GM12801 (cell line): Measurements from ENCODE around the gene EVL.

Experiments
- TF ChIP-seq, protein P1 (sequence below): IDR thresholded peaks from one replicate; pipeline ENCODE4 v1.5.1; 2011; ENCODE audit warnings: control low read depth; ENCODE audit not compliant: insufficient read length; ENCODE audit errors: extremely low read depth

Gene EVL

DNA sequence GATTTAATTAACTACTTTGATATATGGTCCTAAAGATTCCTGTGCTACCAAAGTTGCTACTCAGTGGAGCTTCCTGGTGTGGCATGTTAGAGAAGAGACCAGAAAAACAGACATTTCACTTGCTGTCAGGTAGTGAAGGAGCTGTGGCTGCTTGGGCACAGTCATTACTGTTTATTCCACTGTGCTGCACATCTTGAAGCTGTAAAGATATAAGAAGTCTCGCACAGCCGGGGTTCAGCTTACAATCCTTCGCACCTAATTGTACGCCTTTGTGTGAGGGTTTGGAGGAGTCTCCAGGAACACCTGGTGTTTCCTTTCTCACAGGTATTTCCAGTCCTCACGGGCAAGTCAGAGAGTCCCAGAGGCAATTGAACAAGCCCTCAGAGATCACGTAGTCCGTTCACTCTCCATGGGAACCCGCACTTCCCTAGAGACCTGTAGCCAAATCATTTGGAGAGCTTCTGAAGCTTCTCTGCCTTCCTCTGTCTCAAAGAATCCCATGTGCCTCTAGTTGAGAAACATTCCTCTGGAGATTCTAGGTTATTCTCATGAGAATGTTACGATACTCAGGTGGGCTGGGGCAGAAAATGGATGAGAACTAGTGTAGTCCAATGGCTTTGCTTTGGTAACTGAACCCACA is 4.1 kb downstream of the EVL start:
- TF ChIP-seq, protein P1, sequence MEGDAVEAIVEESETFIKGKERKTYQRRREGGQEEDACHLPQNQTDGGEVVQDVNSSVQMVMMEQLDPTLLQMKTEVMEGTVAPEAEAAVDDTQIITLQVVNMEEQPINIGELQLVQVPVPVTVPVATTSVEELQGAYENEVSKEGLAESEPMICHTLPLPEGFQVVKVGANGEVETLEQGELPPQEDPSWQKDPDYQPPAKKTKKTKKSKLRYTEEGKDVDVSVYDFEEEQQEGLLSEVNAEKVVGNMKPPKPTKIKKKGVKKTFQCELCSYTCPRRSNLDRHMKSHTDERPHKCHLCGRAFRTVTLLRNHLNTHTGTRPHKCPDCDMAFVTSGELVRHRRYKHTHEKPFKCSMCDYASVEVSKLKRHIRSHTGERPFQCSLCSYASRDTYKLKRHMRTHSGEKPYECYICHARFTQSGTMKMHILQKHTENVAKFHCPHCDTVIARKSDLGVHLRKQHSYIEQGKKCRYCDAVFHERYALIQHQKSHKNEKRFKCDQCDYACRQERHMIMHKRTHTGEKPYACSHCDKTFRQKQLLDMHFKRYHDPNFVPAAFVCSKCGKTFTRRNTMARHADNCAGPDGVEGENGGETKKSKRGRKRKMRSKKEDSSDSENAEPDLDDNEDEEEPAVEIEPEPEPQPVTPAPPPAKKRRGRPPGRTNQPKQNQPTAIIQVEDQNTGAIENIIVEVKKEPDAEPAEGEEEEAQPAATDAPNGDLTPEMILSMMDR: no peak

DNA sequence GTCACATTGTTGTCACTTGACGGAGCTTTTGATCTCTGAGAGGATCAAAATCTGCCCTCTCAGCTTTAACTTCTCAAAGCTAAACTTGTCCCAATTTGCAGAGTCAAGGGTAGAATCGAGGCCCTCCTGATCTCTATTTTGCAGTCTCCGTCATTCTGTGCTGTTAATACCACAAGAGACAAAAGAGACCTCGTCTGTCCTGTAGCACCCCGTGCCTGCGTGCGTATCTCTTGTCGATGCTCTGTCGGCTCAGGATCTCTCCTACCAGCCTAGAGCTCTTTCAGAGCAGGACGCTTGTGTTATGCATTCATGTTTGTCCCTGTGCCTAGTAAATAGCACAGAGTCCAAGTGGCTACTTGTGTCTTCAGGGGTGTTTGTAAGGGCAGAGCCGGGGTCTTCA is 5.1 kb downstream of the EVL start:
- TF ChIP-seq, protein P1: no peak

DNA sequence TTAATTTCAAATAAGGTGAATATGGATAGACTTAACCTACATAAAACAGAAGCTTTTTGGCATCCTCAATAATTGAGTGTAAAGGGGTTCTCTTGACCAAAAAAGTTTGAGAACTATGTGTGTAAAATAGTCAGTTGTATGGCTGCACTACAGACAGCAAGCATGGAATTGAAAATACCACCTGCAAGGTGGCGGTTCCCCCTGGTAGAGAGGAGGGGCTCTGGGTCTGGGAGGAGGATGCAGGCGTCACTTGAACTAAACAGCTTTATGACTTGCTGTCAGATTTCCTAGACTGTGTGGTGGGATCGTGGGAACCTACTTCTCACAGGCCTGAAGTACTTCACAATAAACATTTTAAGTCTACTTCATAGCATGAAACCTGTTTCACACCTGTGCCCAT is 6.3 kb downstream of the EVL start:
- TF ChIP-seq, protein P1: no peak

DNA sequence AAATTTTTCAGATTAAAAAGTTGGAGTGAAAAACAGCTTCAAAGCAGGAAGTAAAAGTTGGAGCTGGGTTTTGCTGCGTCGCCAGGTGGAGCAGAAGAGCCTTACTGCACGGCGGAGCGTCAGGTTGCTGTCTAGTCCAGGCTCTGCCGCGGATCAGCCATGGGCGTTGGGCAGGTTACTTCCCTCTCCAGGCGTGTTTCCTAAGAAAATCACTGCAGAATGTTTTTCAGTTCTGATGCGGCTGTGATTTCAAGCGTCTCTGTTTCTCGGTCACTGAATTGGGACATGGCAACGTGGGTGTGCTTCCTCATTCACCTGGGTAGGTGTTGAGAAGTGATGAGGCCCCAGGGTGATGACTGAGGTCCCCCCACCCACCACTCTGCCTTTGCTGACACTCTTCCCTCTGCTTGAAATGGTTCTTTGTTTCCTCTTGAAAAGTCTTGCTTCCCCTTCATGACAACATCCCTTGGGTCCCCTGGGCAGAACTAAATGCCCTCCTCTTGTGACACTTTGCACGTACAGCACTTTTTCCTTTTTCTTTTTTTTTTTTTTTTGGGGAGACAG is 7.6 kb downstream of the EVL start:
- TF ChIP-seq, protein P1: no peak

DNA sequence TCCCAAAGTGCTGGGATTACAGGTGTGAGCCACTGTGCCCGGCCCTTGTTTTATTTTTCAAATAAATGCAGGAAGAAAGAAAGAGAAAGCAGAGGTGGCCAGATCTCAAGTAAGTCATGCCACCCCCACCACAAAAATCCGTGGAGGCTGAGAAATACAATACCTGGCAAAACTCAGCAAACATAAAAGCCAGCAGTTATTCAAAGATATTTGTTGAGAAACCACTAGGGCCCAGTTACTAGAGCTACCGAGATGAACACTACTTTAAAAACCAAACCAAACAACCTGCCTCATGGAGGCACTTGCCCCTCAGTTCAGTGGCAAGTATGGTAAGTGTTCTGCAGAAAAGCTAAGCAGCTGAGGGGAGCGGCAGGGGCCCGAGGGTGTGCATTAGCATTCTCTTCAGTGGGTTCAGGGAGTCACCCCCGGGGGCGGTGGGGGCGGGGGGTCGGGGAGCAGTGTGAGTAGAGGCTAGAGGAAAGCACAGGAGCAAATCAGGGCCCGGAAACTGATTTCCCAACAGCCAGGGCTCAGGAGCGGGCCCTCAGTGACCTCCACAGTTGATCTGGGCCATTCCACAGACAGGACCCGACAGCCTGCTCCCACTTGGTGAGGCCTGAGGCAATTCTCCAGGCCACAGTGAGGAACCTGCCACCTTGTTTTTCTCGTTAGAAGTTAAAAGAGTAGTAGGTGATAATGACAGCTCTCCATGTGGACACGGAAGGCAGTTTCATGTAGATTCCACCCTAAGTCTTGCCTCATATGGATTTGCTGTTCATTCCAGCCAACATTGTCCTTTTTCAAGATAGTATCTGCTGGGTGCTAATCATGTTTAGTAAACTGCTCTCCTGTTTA is 8.6 kb downstream of the EVL start:
- TF ChIP-seq, protein P1: no peak

DNA sequence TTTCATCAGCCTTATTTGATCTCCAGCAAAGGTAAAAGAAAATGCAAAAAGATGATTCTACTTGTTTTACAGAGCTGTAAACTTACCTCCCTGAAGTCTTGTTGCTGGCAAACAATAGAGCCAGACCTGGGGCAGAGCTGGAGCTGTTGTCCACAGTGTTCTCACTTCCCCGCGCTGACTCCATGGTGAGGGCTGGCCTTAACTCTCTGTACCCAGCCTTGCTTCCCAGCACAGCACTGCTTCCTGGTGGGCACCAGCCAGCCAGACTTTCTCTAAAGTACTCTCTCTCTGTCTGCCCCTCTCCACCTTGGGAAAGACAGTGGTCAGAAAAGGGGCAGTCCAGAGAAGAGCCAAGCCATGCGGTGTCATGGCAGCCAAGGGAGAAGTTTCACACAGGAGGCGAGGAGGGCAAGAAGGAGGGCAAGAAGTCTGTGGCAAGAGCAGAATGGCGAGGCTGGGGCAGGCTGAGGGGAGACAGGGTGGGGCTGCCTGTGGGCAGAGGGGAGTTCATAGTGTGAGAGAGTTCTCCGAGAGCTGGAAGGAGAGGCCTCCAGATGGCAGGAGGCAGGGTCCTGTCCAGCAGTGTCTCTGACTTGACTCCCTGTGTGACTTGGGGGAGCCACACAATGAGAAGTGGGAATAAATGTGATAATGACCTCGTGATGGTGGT is 9.3 kb downstream of the EVL start:
- TF ChIP-seq, protein P1: no peak

DNA sequence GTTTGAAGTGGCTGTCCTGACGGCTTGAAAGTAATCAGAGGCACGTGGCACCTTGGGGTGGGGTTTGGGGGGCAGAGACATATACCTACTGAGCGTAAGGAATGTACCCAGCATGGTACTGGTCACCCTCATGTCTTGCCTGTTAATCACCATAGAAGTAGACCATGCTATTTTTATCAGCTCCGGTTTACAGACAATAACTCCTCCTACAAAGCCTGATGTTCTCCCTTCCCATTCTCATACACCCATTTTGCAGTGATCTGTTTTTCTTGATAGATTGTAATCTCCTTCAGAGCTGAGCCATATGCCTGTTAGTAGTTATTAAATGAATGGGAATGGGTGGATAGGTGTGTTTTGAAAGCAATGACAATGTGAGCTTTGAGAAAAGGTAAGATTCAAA is 10.5 kb downstream of the EVL start:
- TF ChIP-seq, protein P1: no peak
